SK-N-SH (cell line): ENCODE measurements around the gene ZNF22.

ENCODE experiments used
- CTCF ChIP-seq: fragments of 200-600 bp; sonication (generic); IDR thresholded peaks from 2 replicates; pipeline ENCODE4 v1.6.1; 2017; ENCODE audit warnings: antibody characterized with exemption, mild to moderate bottlenecking, moderate library complexity
- EZH2phosphoT487 ChIP-seq: fragments of 200-600 bp; sonication (generic); IDR thresholded peaks from 2 replicates; pipeline ENCODE4 v1.6.1; 2017; ENCODE audit warnings: low read depth, mixed run types, mild to moderate bottlenecking, antibody characterized with exemption, moderate library complexity, borderline replicate concordance
- GABPA ChIP-seq: IDR thresholded peaks from 2 replicates; pipeline ENCODE4 v1.4.0; 2012; ENCODE audit warnings: low read depth, mild to moderate bottlenecking
- JUND ChIP-seq: IDR thresholded peaks from 2 replicates; pipeline ENCODE4 v1.4.0; 2012
- MXI1 ChIP-seq: IDR thresholded peaks from 2 replicates; pipeline ENCODE4 v1.6.1; 2012; ENCODE audit warnings: mild to moderate bottlenecking, low read depth, low read length, improper control_type of control experiment
- POLR2AphosphoS5 ChIP-seq: IDR thresholded peaks from 2 replicates; pipeline ENCODE4 v1.6.1; 2012; ENCODE audit warnings: low read depth, low read length
- SIN3A ChIP-seq: IDR thresholded peaks from 2 replicates; pipeline ENCODE4 v1.6.1; 2012; ENCODE audit warnings: low read depth, mild to moderate bottlenecking, low read length, moderate library complexity, borderline replicate concordance
- TAF1 ChIP-seq: IDR thresholded peaks from 2 replicates; pipeline ENCODE4 v1.6.1; 2012; ENCODE audit warnings: low read depth, mild to moderate bottlenecking, low read length, moderate library complexity, borderline replicate concordance
- TEAD4 ChIP-seq: IDR thresholded peaks from 2 replicates; pipeline ENCODE4 v1.4.0; 2012; ENCODE audit warnings: mild to moderate bottlenecking, borderline replicate concordance; ENCODE audit not compliant: insufficient read depth
- USF1 ChIP-seq: IDR thresholded peaks from 2 replicates; pipeline ENCODE4 v1.4.0; 2012; ENCODE audit warnings: low read depth, borderline replicate concordance
- TF ChIP-seq, protein P1 (sequence below): fragments of 150-350 bp; IDR thresholded peaks from 2 replicates; pipeline ENCODE4 v1.6.1; 2017; ENCODE audit warnings: antibody characterized with exemption, low read length, low read depth, borderline replicate concordance
- TF ChIP-seq, protein P2 (sequence below): IDR thresholded peaks from 2 replicates; pipeline ENCODE4 v1.4.0; 2012; ENCODE audit warnings: low read depth, borderline replicate concordance

DNA sequence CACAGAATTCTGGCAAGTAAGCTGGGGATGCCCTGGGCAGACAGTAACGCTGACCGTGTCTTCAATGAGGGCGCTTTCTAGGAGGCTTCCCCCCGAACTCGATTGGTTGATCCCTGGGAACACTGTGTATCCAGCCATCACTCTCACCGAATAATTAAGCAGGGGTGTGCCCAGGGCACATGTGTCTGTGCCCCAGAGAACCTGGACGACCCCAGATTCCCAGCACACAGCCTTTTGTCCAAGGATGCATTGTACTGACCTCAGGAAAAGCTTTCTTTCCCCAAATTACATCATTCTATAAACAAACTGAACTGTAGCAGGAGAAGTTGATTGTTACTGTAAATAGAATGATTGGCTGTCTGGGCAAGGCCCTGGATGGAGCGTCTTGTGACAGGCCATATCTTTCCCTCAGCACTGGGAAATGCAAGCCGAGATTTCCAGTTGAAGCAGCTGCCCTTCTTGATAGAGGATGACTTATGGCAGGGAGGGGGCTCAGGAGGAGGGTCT is 15.5 kb upstream of the ZNF22 start:
- TF ChIP-seq MXI1 (no peak), POLR2AphosphoS5 (no peak), CTCF (no peak), USF1 (no peak), JUND (no peak), SIN3A (no peak), TAF1 (no peak), GABPA (no peak), EZH2phosphoT487 (no peak), TEAD4 (no peak)
- TF ChIP-seq, protein P1, sequence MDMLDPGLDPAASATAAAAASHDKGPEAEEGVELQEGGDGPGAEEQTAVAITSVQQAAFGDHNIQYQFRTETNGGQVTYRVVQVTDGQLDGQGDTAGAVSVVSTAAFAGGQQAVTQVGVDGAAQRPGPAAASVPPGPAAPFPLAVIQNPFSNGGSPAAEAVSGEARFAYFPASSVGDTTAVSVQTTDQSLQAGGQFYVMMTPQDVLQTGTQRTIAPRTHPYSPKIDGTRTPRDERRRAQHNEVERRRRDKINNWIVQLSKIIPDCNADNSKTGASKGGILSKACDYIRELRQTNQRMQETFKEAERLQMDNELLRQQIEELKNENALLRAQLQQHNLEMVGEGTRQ = no peak
- TF ChIP-seq, protein P2, sequence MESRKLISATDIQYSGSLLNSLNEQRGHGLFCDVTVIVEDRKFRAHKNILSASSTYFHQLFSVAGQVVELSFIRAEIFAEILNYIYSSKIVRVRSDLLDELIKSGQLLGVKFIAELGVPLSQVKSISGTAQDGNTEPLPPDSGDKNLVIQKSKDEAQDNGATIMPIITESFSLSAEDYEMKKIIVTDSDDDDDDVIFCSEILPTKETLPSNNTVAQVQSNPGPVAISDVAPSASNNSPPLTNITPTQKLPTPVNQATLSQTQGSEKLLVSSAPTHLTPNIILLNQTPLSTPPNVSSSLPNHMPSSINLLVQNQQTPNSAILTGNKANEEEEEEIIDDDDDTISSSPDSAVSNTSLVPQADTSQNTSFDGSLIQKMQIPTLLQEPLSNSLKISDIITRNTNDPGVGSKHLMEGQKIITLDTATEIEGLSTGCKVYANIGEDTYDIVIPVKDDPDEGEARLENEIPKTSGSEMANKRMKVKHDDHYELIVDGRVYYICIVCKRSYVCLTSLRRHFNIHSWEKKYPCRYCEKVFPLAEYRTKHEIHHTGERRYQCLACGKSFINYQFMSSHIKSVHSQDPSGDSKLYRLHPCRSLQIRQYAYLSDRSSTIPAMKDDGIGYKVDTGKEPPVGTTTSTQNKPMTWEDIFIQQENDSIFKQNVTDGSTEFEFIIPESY = no peak
